H1 (cell line): ENCODE results near the gene PLEKHG2. TPM values are rescaled to one million over a fixed set of nuclear protein-coding genes. Genes with fewer than 3 reads are reported as not detected.
A peak's percentile ranks its signal among the peaks of the same experiment; 100 is the strongest.

ENCODE experiments used
- CTCF ChIA-PET: fragments of 300-600 bp; sonication (Branson Sonifier 250); formaldehyde crosslinking; loops from one replicate; lab custom pipeline; 2021; ENCODE audit not compliant: partially characterized antibody; lab: Charles Lee
- POLR2A ChIA-PET: fragments of 300-600 bp; sonication (Branson Sonifier 250); formaldehyde crosslinking; loops from one replicate; lab custom pipeline; 2021; ENCODE audit warnings: inconsistent platforms; ENCODE audit not compliant: partially characterized antibody; lab: Charles Lee
- DNase-seq, 2 experiments: peaks; one replicate each; pipeline versions ENCODE4 v3.0.0 to v3.0.0-alpha.2; 2010 to 2022; ENCODE audit warnings: low spot score in 2 of 2, low read depth in 1 of 2, mixed read lengths in 1 of 2
- FAIRE-seq: peaks from 2 replicates; lab custom pipeline; 2011; peaks lifted over from hg19 to GRCh38; lab: Jason Lieb, UNC
- H2AFZ ChIP-seq: 2 replicates; pipeline ENCODE4 v1.8.1; 2012; ENCODE audit warnings: low read length, inconsistent platforms
- H2AK5ac ChIP-seq: 2 replicates; pipeline ENCODE4 v1.6.1; 2013; ENCODE audit warnings: low read depth, low read length
- H2BK120ac ChIP-seq: replicated peaks from 2 replicates; pipeline ENCODE3; 2013; ENCODE audit warnings: low read depth, low read length, inconsistent platforms
- H2BK12ac ChIP-seq: 2 replicates; pipeline ENCODE4 v1.6.1; 2013; ENCODE audit warnings: low read depth, low read length
- H2BK15ac ChIP-seq: 2 replicates; pipeline ENCODE4 v1.6.1; 2013; ENCODE audit warnings: low read length
- H2BK20ac ChIP-seq: 2 replicates; pipeline ENCODE4 v1.6.1; 2013; ENCODE audit warnings: low read length
- H2BK5ac ChIP-seq: 2 replicates; pipeline ENCODE4 v1.6.1; 2013; ENCODE audit warnings: low read depth, low read length
- H3K14ac ChIP-seq: 2 replicates; pipeline ENCODE4 v1.6.1; 2013; ENCODE audit warnings: inconsistent platforms; ENCODE audit not compliant: insufficient read length
- H3K18ac ChIP-seq: 2 replicates; pipeline ENCODE4 v1.6.1; 2013; ENCODE audit warnings: low read length; ENCODE audit errors: extremely low read depth
- H3K23ac ChIP-seq: 2 replicates; pipeline ENCODE4 v1.6.1; 2013; ENCODE audit warnings: inconsistent platforms; ENCODE audit not compliant: insufficient read length
- H3K23me2 ChIP-seq: 2 replicates; pipeline ENCODE4 v1.6.1; 2013; ENCODE audit warnings: low read depth, low read length
- H3K27ac ChIP-seq: 2 replicates; pipeline ENCODE4 v1.6.1; 2011; ENCODE audit warnings: low read depth, low read length, inconsistent platforms
- H3K27me3 ChIP-seq, 4 experiments: replicated peaks in 1 of 4; 1 replicate in 1 of 4; 2 replicates in 3 of 4; pipeline versions ENCODE4 v1.6.1 to v1.8.1; 2011 to 2013; ENCODE audit warnings: low read length in 3 of 4, mild to moderate bottlenecking in 3 of 4, inconsistent platforms in 2 of 4, mixed read lengths in 2 of 4, moderate library complexity in 1 of 4; ENCODE audit not compliant: control insufficient read depth in 3 of 4, insufficient read depth in 3 of 4; ENCODE audit errors: extremely low read depth in 1 of 4
- H3K36me3 ChIP-seq, 4 experiments: 2 replicates each; pipeline versions ENCODE4 v1.6.1 to v1.8.1; 2011 to 2013; ENCODE audit warnings: mild to moderate bottlenecking in 4 of 4, low read length in 3 of 4, moderate library complexity in 2 of 4, control low read depth in 1 of 4, inconsistent platforms in 1 of 4; ENCODE audit not compliant: insufficient read depth in 4 of 4, control insufficient read depth in 2 of 4
- H3K4ac ChIP-seq: replicated peaks from 2 replicates; pipeline ENCODE3; 2013; ENCODE audit warnings: low read length, low read depth, mixed read lengths, inconsistent platforms; ENCODE audit not compliant: insufficient read length
- H3K4me1 ChIP-seq, 4 experiments: replicated peaks in 1 of 4; 1 replicate in 1 of 4; 2 replicates in 3 of 4; pipeline versions ENCODE4 v1.6.1 to v1.8.1; 2011 to 2013; ENCODE audit warnings: low read length in 3 of 4, inconsistent platforms in 2 of 4, mixed read lengths in 1 of 4; ENCODE audit not compliant: insufficient read depth in 4 of 4, control insufficient read depth in 3 of 4
- H3K4me2 ChIP-seq, 2 experiments: 2 replicates each; pipeline versions ENCODE4 v1.6.1 to v1.8.1; 2011 to 2013; ENCODE audit warnings: low read depth in 2 of 2, low read length in 2 of 2, control low read depth in 1 of 2, inconsistent platforms in 1 of 2, mild to moderate bottlenecking in 1 of 2; ENCODE audit not compliant: insufficient read depth in 1 of 2
- H3K4me3 ChIP-seq, 4 experiments: fragments of 200-600, 300-600 bp in 1 of 4; sonication (generic), shearing (Covaris generic), sonication (Bioruptor Twin) in 1 of 4; 2 replicates each; pipeline versions ENCODE4 v1.5.1 to v1.8.1; 2011 to 2016; ENCODE audit warnings: low read length in 4 of 4, low read depth in 3 of 4, control low read depth in 2 of 4, inconsistent platforms in 2 of 4, mild to moderate bottlenecking in 2 of 4, mixed read lengths in 1 of 4, moderate library complexity in 1 of 4; ENCODE audit not compliant: insufficient read depth in 2 of 4; ENCODE audit errors: extremely low read depth in 1 of 4
- H3K56ac ChIP-seq: replicated peaks from 2 replicates; pipeline ENCODE3; 2013; ENCODE audit warnings: low read depth, mild to moderate bottlenecking, mixed read lengths, low read length, inconsistent platforms; ENCODE audit not compliant: insufficient read length
- H3K79me1 ChIP-seq: 2 replicates; pipeline ENCODE4 v1.6.1; 2013; ENCODE audit warnings: low read depth, low read length, control low read depth
- H3K79me2 ChIP-seq, 2 experiments: 2 replicates each; pipeline versions ENCODE4 v1.6.1 to v1.8.1; 2012 to 2013; ENCODE audit warnings: low read length in 2 of 2, mild to moderate bottlenecking in 2 of 2, inconsistent platforms in 1 of 2; ENCODE audit not compliant: insufficient read depth in 2 of 2, control insufficient read depth in 1 of 2
- H3K9ac ChIP-seq, 4 experiments: replicated peaks in 1 of 4; 1 replicate in 1 of 4; 2 replicates in 3 of 4; pipeline versions ENCODE4 v1.6.1 to v1.8.1; 2011 to 2013; ENCODE audit warnings: low read depth in 3 of 4, low read length in 3 of 4, control low read depth in 2 of 4, mild to moderate bottlenecking in 2 of 4, moderate library complexity in 2 of 4, inconsistent platforms in 1 of 4; ENCODE audit errors: extremely low read depth in 1 of 4
- H3K9me3 ChIP-seq, 2 experiments: 2 replicates each; pipeline versions ENCODE4 v1.6.1 to v1.8.1; 2012 to 2013; ENCODE audit warnings: mild to moderate bottlenecking in 2 of 2, moderate library complexity in 2 of 2, control low read depth in 1 of 2, inconsistent platforms in 1 of 2, low read depth in 1 of 2, low read length in 1 of 2, mixed read lengths in 1 of 2; ENCODE audit not compliant: insufficient read depth in 2 of 2
- H4K20me1 ChIP-seq, 2 experiments: replicated peaks in 1 of 2; 2 replicates each; pipeline versions ENCODE3 to v1.8.1; 2011 to 2013; ENCODE audit warnings: inconsistent platforms in 2 of 2, low read length in 2 of 2, mild to moderate bottlenecking in 1 of 2; ENCODE audit not compliant: insufficient read depth in 2 of 2, control insufficient read depth in 1 of 2
- H4K5ac ChIP-seq: 2 replicates; pipeline ENCODE4 v1.6.1; 2013; ENCODE audit warnings: low read length, low read depth, mixed read lengths, inconsistent platforms; ENCODE audit not compliant: insufficient read length
- H4K8ac ChIP-seq: 2 replicates; pipeline ENCODE4 v1.8.0; 2013; ENCODE audit warnings: mild to moderate bottlenecking, moderate library complexity, low read length, inconsistent platforms; ENCODE audit not compliant: insufficient read depth; ENCODE audit errors: extremely low read depth
- H4K91ac ChIP-seq: replicated peaks from 2 replicates; pipeline ENCODE3; 2013; ENCODE audit warnings: low read length, mixed read lengths, inconsistent platforms; ENCODE audit not compliant: insufficient read length
- CEBPB ChIP-seq: IDR thresholded peaks from 2 replicates; pipeline ENCODE4 v1.6.1; 2012; ENCODE audit warnings: low read depth, low read length
- CTCF ChIP-seq, 3 experiments: IDR thresholded peaks; 1 replicate in 2 of 3; 2 replicates in 1 of 3; pipeline versions ENCODE4 v1.5.1 to v1.6.1; 2011; ENCODE audit warnings: low read length in 3 of 3, mild to moderate bottlenecking in 3 of 3, inconsistent platforms in 2 of 3, low read depth in 1 of 3, moderate library complexity in 1 of 3; ENCODE audit not compliant: insufficient read depth in 1 of 3; ENCODE audit errors: control extremely low read depth in 1 of 3
- GTF2F1 ChIP-seq: IDR thresholded peaks from 2 replicates; pipeline ENCODE4 v1.6.1; 2012; ENCODE audit warnings: low read depth, low read length, improper control_type of control experiment, borderline replicate concordance
- KDM1A ChIP-seq: fragments of 200-600, 300-600 bp; sonication (generic); IDR thresholded peaks from 2 replicates; pipeline ENCODE4 v1.7.1; 2016; ENCODE audit warnings: mild to moderate bottlenecking, low read length, borderline replicate concordance
- NRF1 ChIP-seq: IDR thresholded peaks from 2 replicates; pipeline ENCODE4 v1.6.1; 2011; ENCODE audit warnings: mild to moderate bottlenecking, low read depth, low read length, improper control_type of control experiment
- RAD21 ChIP-seq, 2 experiments: IDR thresholded peaks in 1 of 2; conservative IDR thresholded peaks in 1 of 2; 2 replicates each; pipeline ENCODE4 v1.6.1; 2011; ENCODE audit warnings: low read depth in 2 of 2, low read length in 2 of 2, improper control_type of control experiment in 1 of 2, inconsistent platforms in 1 of 2, mild to moderate bottlenecking in 1 of 2, moderate library complexity in 1 of 2
- TAF7 ChIP-seq: optimal IDR thresholded peaks from 2 replicates; pipeline ENCODE3; 2011; ENCODE audit warnings: low read depth, mild to moderate bottlenecking, inconsistent platforms, low read length, moderate library complexity, borderline replicate concordance
- WGBS, 2 experiments: shearing (Covaris generic) in 1 of 2; methylation state at CpG; one replicate each; pipeline versions ENCODE4 v1.1.6 to v1.1.7; 2013 to 2015; ENCODE audit warnings: low lambda C conversion rate in 2 of 2, mixed read lengths in 2 of 2, inconsistent platforms in 1 of 2, low coverage in 1 of 2, missing lambda C conversion rate in 1 of 2; ENCODE audit not compliant: insufficient replicate concordance in 2 of 2, insufficient coverage in 1 of 2, insufficient read length in 1 of 2; ENCODE audit errors: extremely low coverage in 1 of 2, missing lambda C conversion rate in 1 of 2; 5-methylcytosine and 5-hydroxymethylcytosine counted together
- polyA plus RNA-seq, 7 experiments: library from polyadenylated mRNA; depleted of rRNA in 3 of 7; stranded (reverse) in 5 of 7; unstranded in 2 of 7; fragments of >200 nt in 5 of 7; fragments of 200-250 nt in 2 of 7; gene quantifications; 1 replicate in 5 of 7; 2 replicates in 1 of 7; 4 replicates in 1 of 7; pipeline versions ENCODE4 v1.2.1 to v1.2.3, GENCODE V29; 2011 to 2013; ENCODE audit warnings: missing spikeins in 2 of 7, mixed read lengths in 2 of 7
- total RNA-seq: library from RNA; stranded (reverse); fragmentation: NEBNext Ultra II Directional; extraction: Animal tissue kit (Norgen Biotek cat#: 25700); gene quantifications from 2 replicates; pipeline ENCODE4 v1.2.1, GENCODE V29; 2021

Gene PLEKHG2
- total and polyA plus RNA-seq, 2 of the 8 experiments (the other 6 are each of a cell fraction or from before 2014, with no cell fraction given) = 16.9 to 65.7 TPM

GRCh38 chr19:39413911-39414608 is 1.6 kb downstream of the PLEKHG2 start:
- Histone ChIP-seq H2AFZ (no peak overlapping the region), H3K79me1 (no peaks in the 10 kb centered on the region; the same call in 1 of the 2 replicates), H3K9ac (peak overlapping the region; percentile 1 to 69 (median 60); a peak in 6 of 7 replicates), H4K91ac (peak overlapping the region; percentile 46), H3K36me3 (peaks cover 5 to 15% (median 7%) of the 10 kb centered on the region in 4 experiments; a peak in 7 of 8 replicates), H4K5ac (peak overlapping the region; percentile 26), H3K56ac (peak overlapping the region; percentile 37), H3K4me3 (peak overlapping the region; percentile 66 to 97 (median 92)), H2BK20ac (0 out of 2 replicates have a peak overlapping the region, but pooled peaks have one; percentile 48), H3K18ac (peak overlapping the region; percentile 78), H3K23ac (no peak overlapping the region), H2BK120ac (no peak overlapping the region), H3K79me2 (peaks cover 6 to 17% of the 10 kb centered on the region in 2 experiments; a peak in 3 of 4 replicates), H3K4me2 (peak overlapping the region; percentile 84 to 86), H3K4ac (no peak overlapping the region), H2BK12ac (peak overlapping the region; percentile 77; the same call in 1 of the 2 replicates), H3K4me1 (peaks cover 4 to 27% (median 15%) of the 10 kb centered on the region in 4 experiments; a peak in 6 of 7 replicates), H2BK15ac (peak overlapping the region; percentile 92; the same call in 1 of the 2 replicates), H2AK5ac (0 out of 2 replicates have a peak overlapping the region, but pooled peaks have one; percentile 28), H2BK5ac (peak overlapping the region; percentile 78; the same call in 1 of the 2 replicates), H3K14ac (no peak overlapping the region), H4K8ac (peak overlapping the region; percentile 80), H3K27me3 (no peaks in the 10 kb centered on the region), H3K27ac (peak overlapping the region; percentile 23; the same call in 1 of the 2 replicates), H4K20me1 (peaks cover 7 to 22% of the 10 kb centered on the region in 2 experiments), H3K9me3 (no peaks in the 10 kb centered on the region), H3K23me2 (peaks cover 16% of the 10 kb centered on the region)
- FAIRE-seq (no peak), DNase-seq (peak in 1 of 2 experiments; percentile 74)
- ChIA-PET POLR2A (interaction anchor here (0.6 to 25.7 kb wide), 12 partner anchors 9 to 101 kb away, joined by 3 to 1154 read pairs (median 6); partner anchors contain the start of genes MED29, PAF1, RPS16 and SAMD4B), CTCF (interaction anchor here (0.6 to 2.3 kb wide), 17 partner anchors 10 to 120 kb away, joined by 3 to 13 read pairs (median 5); partner anchors contain the start of genes RPS16 and SELENOV)
- WGBS, 2 experiments = 24% methylated on average over 18 of the region's 18 CpGs; no CpG with 5 or more reads in 1 of the 2 experiments
- peak; percentile 76; the same call in 1 of the 2 replicates for TF ChIP-seq KDM1A
- peak in 2 of 3 experiments; percentile 25 to 27; a peak in 2 of 4 replicates for TF ChIP-seq CTCF (IDR thresholded peaks at IDR 0.05; ENCODE audit: control extremely low read depth in 1 of 3, insufficient read depth in 1 of 3, low read depth in 1 of 3, low read length in 3 of 3)
- TF ChIP-seq RAD21 (IDR thresholded peaks at IDR 0.05 in 1 of 2, conservative IDR thresholded peaks at IDR 0.05 in 1 of 2; ENCODE audit: low read depth in 2 of 2, low read length in 2 of 2) = 0 out of 4 replicates have a peak, but pooled peaks have one; percentile 0 to 7
- TF ChIP-seq GTF2F1 = no peak
- no peak for TF ChIP-seq NRF1
- TF ChIP-seq CEBPB = peak; percentile 55; the same call in 1 of the 2 replicates
- TF ChIP-seq TAF7 = no peak
